BLaER1 treated with 17β-estradiol and CSF1 and Interleukin-3, amounts not matched to agents 10 nM and 100 nM (cell line): ENCODE results near the gene COL23A1.
"Not testable (repeated sequence)": the region's sequence is repeated elsewhere in the genome, so short reads cannot be mapped to it uniquely, and the experiment has no call there.

Source experiments
- H3K27ac ChIP-seq, 11 experiments: shearing (Covaris generic); formaldehyde crosslinking; 2 replicates each; pipeline ENCODE4 v1.8.1; 2022
- H3K27me3 ChIP-seq, 11 experiments: shearing (Covaris generic); formaldehyde crosslinking; 2 replicates each; pipeline ENCODE4 v1.8.1; 2022
- H3K36me3 ChIP-seq, 11 experiments: shearing (Covaris generic); formaldehyde crosslinking; 2 replicates each; pipeline ENCODE4 v1.8.1; 2022
- H3K4me1 ChIP-seq, 10 experiments: shearing (Covaris generic); formaldehyde crosslinking; 2 replicates each; pipeline ENCODE4 v1.8.1; 2022
- H3K4me2 ChIP-seq, 11 experiments: shearing (Covaris generic); formaldehyde crosslinking; 2 replicates each; pipeline ENCODE4 v1.8.1; 2022
- H3K4me3 ChIP-seq, 10 experiments: shearing (Covaris generic); formaldehyde crosslinking; 2 replicates each; pipeline ENCODE4 v1.8.1; 2022
- H3K9ac ChIP-seq, 11 experiments: shearing (Covaris generic); formaldehyde crosslinking; 2 replicates each; pipeline ENCODE4 v1.8.1; 2022
- H3K9me3 ChIP-seq, 11 experiments: shearing (Covaris generic); formaldehyde crosslinking; replicated peaks in 1 of 11; 2 replicates each; pipeline ENCODE4 v1.8.1; 2022
- H4K20me1 ChIP-seq, 11 experiments: shearing (Covaris generic); formaldehyde crosslinking; 2 replicates each; pipeline ENCODE4 v1.8.1; 2022
- Cebpa-rat ChIP-seq, 11 experiments: shearing (Covaris generic); IDR thresholded peaks; 2 replicates each; pipeline ENCODE4 v1.8.1; 2022

Gene COL23A1

GRCh38 chr5:178234121-178234749 lies 356.0 kb downstream of the COL23A1 start:
- Histone ChIP-seq H3K4me2 (peak overlapping the region; percentile 44 to 100 (median 95)), H3K9ac (peak overlapping the region in 3 of 11 experiments; percentile 19 to 43 (median 39); a peak in 3 of 22 replicates), H3K9me3 (no peaks in the 10 kb centered on the region), H4K20me1 (peaks cover 10 to 29% (median 28%) of the 10 kb centered on the region in 11 experiments; a peak in 20 of 22 replicates), H3K4me1 (peaks cover 80 to 93% (median 88%) of the 10 kb centered on the region in 10 experiments), H3K4me3 (no peak overlapping the region), H3K27me3 (no peaks in the 10 kb centered on the region), H3K27ac (peak overlapping the region in 2 of 11 experiments; percentile 2 to 46; a peak in 7 of 22 replicates), H3K36me3 (peaks cover 20 to 25% (median 23%) of the 10 kb centered on the region in 11 experiments)
- TF ChIP-seq Cebpa-rat (IDR thresholded peaks at IDR 0.05): no peak

GRCh38 chr5:178232920-178233429 lies 357.2 kb downstream of the COL23A1 start:
- peak overlapping the region; percentile 83 to 100 (median 98) for H3K4me2 ChIP-seq
- H3K27ac ChIP-seq: peak overlapping the region; percentile 88 to 96 (median 93)
- H3K4me3 ChIP-seq: peak overlapping the region; percentile 86 to 96 (median 90)
- H4K20me1 ChIP-seq: peaks cover 20 to 42% (median 41%) of the 10 kb centered on the region in 11 experiments; a peak in 21 of 22 replicates
- peaks cover 67 to 93% (median 76%) of the 10 kb centered on the region in 10 experiments for H3K4me1 ChIP-seq
- TF ChIP-seq Cebpa-rat (IDR thresholded peaks at IDR 0.05): no peak
- peaks cover 33 to 37% (median 35%) of the 10 kb centered on the region in 11 experiments for H3K36me3 ChIP-seq
- H3K9me3 ChIP-seq: no peaks in the 10 kb centered on the region
- H3K27me3 ChIP-seq: no peaks in the 10 kb centered on the region
- peak overlapping the region; percentile 89 to 96 (median 92) for H3K9ac ChIP-seq

- Histone ChIP-seq H3K27ac (peak within 1 kb of the TSS; percentile 88 to 96 (median 93)), H3K4me2 (peak within 1 kb of the TSS; percentile 83 to 100 (median 98)), H3K27me3 (no peaks in the 10 kb centered on the region), H3K4me3 (peak within 1 kb of the TSS; percentile 86 to 96 (median 90)), H3K9me3 (no peaks in the 10 kb centered on the region), H3K36me3 (peaks cover 40 to 44% (median 42%) of the 10 kb centered on the region in 11 experiments), H4K20me1 (peaks cover 26 to 48% (median 47%) of the 10 kb centered on the region in 11 experiments; a peak in 21 of 22 replicates), H3K4me1 (peaks cover 61 to 93% (median 69%) of the 10 kb centered on the region in 10 experiments), H3K9ac (peak within 1 kb of the TSS; percentile 89 to 96 (median 92))
- no peak for TF ChIP-seq Cebpa-rat (IDR thresholded peaks at IDR 0.05)
Observed at GRCh38 chr5:178232124-178232919, 357.9 kb downstream of the COL23A1 start, which contains the start of gene PHYKPL. PHYKPL (minus strand) TSS chr5:178232802; CDS start chr5:178232550, 252 bp downstream.

GRCh38 chr5:178231539-178232123 lies 358.6 kb downstream of the COL23A1 start:
- peaks cover 31 to 55% (median 54%) of the 10 kb centered on the region in 11 experiments; a peak in 21 of 22 replicates for H4K20me1 ChIP-seq
- H3K27ac ChIP-seq: peak overlapping the region; percentile 88 to 96 (median 93)
- no peaks in the 10 kb centered on the region for H3K27me3 ChIP-seq
- peak overlapping the region; percentile 89 to 96 (median 92) for H3K9ac ChIP-seq
- H3K36me3 ChIP-seq: peaks cover 46 to 51% (median 49%) of the 10 kb centered on the region in 11 experiments
- H3K4me3 ChIP-seq: peak overlapping the region; percentile 86 to 96 (median 90)
- no peaks in the 10 kb centered on the region for H3K9me3 ChIP-seq
- peak overlapping the region; percentile 83 to 100 (median 98) for H3K4me2 ChIP-seq
- no peak for TF ChIP-seq Cebpa-rat (IDR thresholded peaks at IDR 0.05)
- peaks cover 54 to 89% (median 62%) of the 10 kb centered on the region in 10 experiments for H3K4me1 ChIP-seq

- peak overlapping the region in 10 of 11 experiments; percentile 88 to 96 (median 92); a peak in 17 of 22 replicates for H3K27ac ChIP-seq
- peaks cover 47 to 83% (median 56%) of the 10 kb centered on the region in 10 experiments for H3K4me1 ChIP-seq
- H3K4me3 ChIP-seq: peak overlapping the region; percentile 86 to 96 (median 90)
- H3K9ac ChIP-seq: peak overlapping the region; percentile 89 to 96 (median 92)
- H3K9me3 ChIP-seq: no peaks in the 10 kb centered on the region
- no peak for TF ChIP-seq Cebpa-rat (IDR thresholded peaks at IDR 0.05)
- no peaks in the 10 kb centered on the region for H3K27me3 ChIP-seq
- H4K20me1 ChIP-seq: peaks cover 31 to 62% (median 60%) of the 10 kb centered on the region in 11 experiments; a peak in 21 of 22 replicates
- peak overlapping the region; percentile 83 to 100 (median 98) for H3K4me2 ChIP-seq
- peaks cover 52 to 57% (median 55%) of the 10 kb centered on the region in 11 experiments for H3K36me3 ChIP-seq
Observed at GRCh38 chr5:178230879-178231538, 359.2 kb downstream of the COL23A1 start.

GRCh38 chr5:178229861-178230260 lies 360.3 kb downstream of the COL23A1 start:
- no peaks in the 10 kb centered on the region for H3K27me3 ChIP-seq
- peaks cover 36 to 72% (median 44%) of the 10 kb centered on the region in 10 experiments for H3K4me1 ChIP-seq
- H3K9me3 ChIP-seq: no peaks in the 10 kb centered on the region
- H3K9ac ChIP-seq: peak overlapping the region in 8 of 11 experiments; percentile 17 to 96 (median 92); a peak in 6 of 22 replicates
- H3K36me3 ChIP-seq: peaks cover 63 to 68% (median 66%) of the 10 kb centered on the region in 11 experiments
- peak overlapping the region in 8 of 11 experiments; percentile 83 to 100 (median 98); a peak in 12 of 22 replicates for H3K4me2 ChIP-seq
- H4K20me1 ChIP-seq: peaks cover 35 to 73% (median 72%) of the 10 kb centered on the region in 11 experiments; a peak in 21 of 22 replicates
- no peak overlapping the region for H3K27ac ChIP-seq
- H3K4me3 ChIP-seq: no peak overlapping the region
- TF ChIP-seq Cebpa-rat (IDR thresholded peaks at IDR 0.05): no peak

GRCh38 chr5:178229111-178229510 lies 361.1 kb downstream of the COL23A1 start:
- Histone ChIP-seq H3K36me3 (peaks cover 71 to 76% (median 74%) of the 10 kb centered on the region in 11 experiments), H3K4me2 (peak overlapping the region in 5 of 11 experiments; percentile 95 to 100 (median 98); a peak in 5 of 22 replicates), H3K4me1 (peaks cover 28 to 70% (median 37%) of the 10 kb centered on the region in 10 experiments), H4K20me1 (peaks cover 41 to 81% (median 79%) of the 10 kb centered on the region in 11 experiments; a peak in 21 of 22 replicates), H3K9ac (peak overlapping the region in 2 of 11 experiments; percentile 89 to 95; a peak in 1 of 22 replicates)
- not testable (repeated sequence) for H3K27ac ChIP-seq, H3K4me3 ChIP-seq, H3K27me3 ChIP-seq, H3K9me3 ChIP-seq
